ENCODE data around the gene GLI2.

Gene GLI2

DNA sequence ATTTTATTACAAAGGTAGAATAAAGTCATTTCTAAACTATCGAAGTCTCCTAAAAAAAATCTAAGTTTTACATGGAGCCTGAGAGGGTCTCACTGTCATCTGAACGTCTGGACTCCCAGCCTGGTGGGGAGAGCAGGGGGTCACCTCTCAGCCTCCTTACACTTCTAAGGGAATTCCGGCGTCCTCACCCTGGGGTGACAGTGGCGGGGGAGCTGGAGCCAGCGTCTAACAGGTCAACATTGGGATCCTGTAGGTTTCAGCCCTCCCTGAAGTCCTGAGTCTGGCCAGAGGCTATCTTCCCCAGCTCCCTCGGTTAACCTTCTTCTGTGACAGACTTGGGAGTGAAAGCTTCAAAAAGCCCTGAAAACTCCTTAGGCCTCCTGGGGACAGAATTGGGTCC lies 34.6 kb upstream of the GLI2 start:
- no peak for DNase-seq (ENCODE audit: low read depth, low spot score)
- no peak overlapping the region for H3K4me3 ChIP-seq (ENCODE audit: low read depth, low read length)
- in situ Hi-C loops (cut with HindIII; ENCODE audit: low sequenced_read_pairs): no loop called here
- TF ChIP-seq, protein P1, sequence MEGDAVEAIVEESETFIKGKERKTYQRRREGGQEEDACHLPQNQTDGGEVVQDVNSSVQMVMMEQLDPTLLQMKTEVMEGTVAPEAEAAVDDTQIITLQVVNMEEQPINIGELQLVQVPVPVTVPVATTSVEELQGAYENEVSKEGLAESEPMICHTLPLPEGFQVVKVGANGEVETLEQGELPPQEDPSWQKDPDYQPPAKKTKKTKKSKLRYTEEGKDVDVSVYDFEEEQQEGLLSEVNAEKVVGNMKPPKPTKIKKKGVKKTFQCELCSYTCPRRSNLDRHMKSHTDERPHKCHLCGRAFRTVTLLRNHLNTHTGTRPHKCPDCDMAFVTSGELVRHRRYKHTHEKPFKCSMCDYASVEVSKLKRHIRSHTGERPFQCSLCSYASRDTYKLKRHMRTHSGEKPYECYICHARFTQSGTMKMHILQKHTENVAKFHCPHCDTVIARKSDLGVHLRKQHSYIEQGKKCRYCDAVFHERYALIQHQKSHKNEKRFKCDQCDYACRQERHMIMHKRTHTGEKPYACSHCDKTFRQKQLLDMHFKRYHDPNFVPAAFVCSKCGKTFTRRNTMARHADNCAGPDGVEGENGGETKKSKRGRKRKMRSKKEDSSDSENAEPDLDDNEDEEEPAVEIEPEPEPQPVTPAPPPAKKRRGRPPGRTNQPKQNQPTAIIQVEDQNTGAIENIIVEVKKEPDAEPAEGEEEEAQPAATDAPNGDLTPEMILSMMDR (IDR thresholded peaks at IDR 0.05; ENCODE audit: low read depth, low read length): no peak

DNA sequence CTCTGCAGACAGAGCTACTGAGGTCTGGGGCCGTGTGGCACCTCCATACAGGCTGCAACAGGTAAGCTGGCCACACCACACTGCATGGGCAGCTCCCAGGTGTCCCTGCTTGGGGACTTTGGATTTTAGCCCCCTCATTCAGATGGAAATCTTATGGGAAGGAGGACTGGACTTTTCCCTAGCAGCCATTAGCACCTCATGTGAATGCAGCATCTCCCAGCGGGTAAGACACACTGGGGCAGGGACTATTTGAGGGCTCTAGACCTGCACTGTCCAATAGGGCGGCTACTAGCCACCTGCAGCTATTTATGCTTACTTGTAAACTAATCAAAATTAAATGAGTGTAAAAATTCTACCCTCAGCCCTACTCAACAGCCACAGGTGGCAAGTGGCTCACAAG lies 34.2 kb upstream of the GLI2 start:
- DNase-seq (ENCODE audit: low read depth, low spot score): no peak
- in situ Hi-C loops (cut with HindIII; ENCODE audit: low sequenced_read_pairs): no loop called here
- H3K4me3 ChIP-seq (ENCODE audit: low read depth, low read length): no peak overlapping the region
- TF ChIP-seq, protein P1 (IDR thresholded peaks at IDR 0.05; ENCODE audit: low read depth, low read length): no peak

DNA sequence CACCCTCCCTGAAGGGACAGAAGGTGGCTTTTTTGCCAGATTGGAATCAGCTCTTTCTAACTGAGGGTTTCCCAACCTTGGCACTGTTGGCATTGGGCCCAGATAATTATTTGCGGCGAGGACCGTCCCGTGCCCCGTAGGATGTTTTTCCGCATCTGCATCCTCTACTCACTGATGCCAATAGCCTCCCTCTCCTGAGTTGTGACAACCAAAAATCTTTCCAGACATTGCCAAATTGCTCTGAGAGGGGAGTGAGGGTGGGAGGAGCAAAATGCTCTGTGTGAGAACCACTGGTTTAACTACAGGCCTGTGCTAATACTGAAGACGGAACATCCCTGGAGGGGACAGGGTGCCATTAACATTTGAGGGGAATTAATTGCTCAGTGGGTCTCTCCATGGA lies 33.6 kb upstream of the GLI2 start:
- no peak overlapping the region for H3K4me3 ChIP-seq (ENCODE audit: low read depth, low read length)
- TF ChIP-seq, protein P1 (IDR thresholded peaks at IDR 0.05; ENCODE audit: low read depth, low read length): no peak
- DNase-seq (ENCODE audit: low read depth, low spot score): no peak
- in situ Hi-C loops (cut with HindIII; ENCODE audit: low sequenced_read_pairs): no loop called here

DNA sequence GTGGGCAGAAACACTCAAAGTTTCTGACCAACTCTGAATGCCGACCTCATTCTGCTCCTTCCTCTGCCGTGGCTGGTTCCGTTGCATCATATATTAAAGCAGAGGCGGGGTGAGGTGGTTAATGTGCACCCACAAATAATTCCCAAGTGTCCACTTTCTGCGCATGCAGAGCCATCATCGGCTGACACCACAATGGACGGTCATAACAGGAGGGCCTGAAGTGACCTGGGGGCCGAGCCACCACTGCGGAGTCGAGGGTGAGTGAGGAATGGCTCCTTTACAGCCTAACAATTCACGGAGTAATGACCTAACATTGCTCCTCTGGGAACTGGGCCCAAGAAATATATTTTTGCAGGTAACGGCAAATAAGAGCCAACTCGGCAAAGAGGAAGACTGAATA lies 32.9 kb upstream of the GLI2 start:
- no peak for DNase-seq (ENCODE audit: low read depth, low spot score)
- in situ Hi-C loops (cut with HindIII; ENCODE audit: low sequenced_read_pairs): no loop called here

DNA sequence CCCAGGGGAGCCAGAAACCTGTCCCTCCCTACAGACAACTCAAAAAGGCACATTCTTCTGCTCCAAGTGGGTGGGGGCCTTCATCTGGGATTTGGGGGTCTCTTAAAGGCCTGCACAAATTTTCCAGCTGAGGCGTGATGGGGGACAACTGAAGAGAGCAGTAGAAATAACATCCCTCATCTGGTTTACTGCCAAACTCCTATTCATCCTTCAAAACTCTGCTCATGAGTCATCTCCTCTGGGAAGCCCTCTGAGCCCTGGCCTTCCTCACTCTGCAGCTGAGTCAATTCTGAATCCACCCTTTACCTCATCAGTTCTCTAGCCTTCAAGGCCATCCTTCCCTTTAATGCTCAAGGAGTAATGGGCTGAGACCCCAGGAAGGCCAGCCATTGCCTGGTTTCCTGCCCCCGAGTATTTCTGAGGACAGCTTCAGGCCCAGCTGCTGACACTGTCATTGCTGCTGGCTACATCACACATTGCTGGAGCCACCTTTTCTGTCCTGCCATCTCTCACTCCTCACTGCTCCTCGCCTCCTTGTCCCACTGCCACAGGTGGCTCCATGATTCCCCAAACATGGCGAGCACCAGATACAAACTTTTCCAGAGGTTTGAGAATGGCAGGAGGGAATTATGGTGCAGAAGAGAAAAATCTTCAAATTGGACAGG lies 32.2 kb upstream of the GLI2 start:
- H3K4me3 ChIP-seq (ENCODE audit: low read depth, low read length): no peak overlapping the region
- in situ Hi-C loops (cut with HindIII; ENCODE audit: low sequenced_read_pairs): no loop called here
- peak; percentile 70 for DNase-seq (ENCODE audit: low read depth, low spot score)
- TF ChIP-seq, protein P1 (IDR thresholded peaks at IDR 0.05; ENCODE audit: low read depth, low read length): no peak

More for the DNA sequence above, 32.9 kb upstream of the GLI2 start:
- no peak overlapping the region for H3K4me3 ChIP-seq (ENCODE audit: low read depth, low read length)
- TF ChIP-seq, protein P1 (IDR thresholded peaks at IDR 0.05; ENCODE audit: low read depth, low read length): no peak

DNA sequence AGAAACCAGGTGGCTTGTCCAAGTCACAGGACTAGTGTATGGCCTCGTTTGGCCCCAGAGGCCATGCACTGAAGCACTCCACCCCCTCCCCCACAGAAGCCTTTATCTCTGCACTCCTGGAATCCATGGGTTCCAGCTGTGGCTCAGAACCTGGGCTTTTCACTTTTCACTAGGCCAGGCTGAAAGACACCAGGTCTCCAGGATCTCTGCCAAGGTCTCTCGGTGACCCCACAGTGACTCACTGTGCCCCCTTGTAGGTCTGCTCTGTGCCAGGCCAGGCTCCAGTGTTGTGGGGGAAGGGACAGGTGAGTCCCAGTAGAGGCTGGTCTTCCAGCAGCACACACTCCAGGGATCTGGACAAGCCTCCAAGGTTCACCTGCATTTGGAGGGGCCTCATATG lies 31.0 kb upstream of the GLI2 start:
- no peak for DNase-seq (ENCODE audit: low read depth, low spot score)
- H3K4me3 ChIP-seq (ENCODE audit: low read depth, low read length): no peak overlapping the region
- TF ChIP-seq, protein P1 (IDR thresholded peaks at IDR 0.05; ENCODE audit: low read depth, low read length): no peak
- in situ Hi-C loops (cut with HindIII; ENCODE audit: low sequenced_read_pairs): no loop called here
